ENCODE data around the gene CNTN1. TPM values are rescaled to one million over a fixed set of nuclear protein-coding genes. Genes with fewer than 3 reads are reported as not detected.

Gene CNTN1
- total and polyA plus RNA-seq, 9 of the 15 experiments (the other 6 are each of a cell fraction or from before 2014, with no cell fraction given) = 0.16 TPM; not detected in 8

GRCh38 chr12:40911676-40912075 lies 219.4 kb downstream of the CNTN1 start:
- BruUV-seq (replicated peaks) = no TSS peak
- H4K20me1 ChIP-seq (replicated peaks; ENCODE audit: control insufficient read depth, insufficient read depth, low read length) = no peaks in the 10 kb centered on the region
- no peak overlapping the region for H3K4me2 ChIP-seq (ENCODE audit: insufficient read depth, low read length)
- H3K4me1 ChIP-seq (replicated peaks in 1 of 2; ENCODE audit: control insufficient read depth in 2 of 2, insufficient read depth in 2 of 2, low read length in 2 of 2) = no peaks in the 10 kb centered on the region
- H3K36me3 ChIP-seq (ENCODE audit: control insufficient read depth, insufficient read depth, low read length) = no peaks in the 10 kb centered on the region
- no peaks in the 10 kb centered on the region for H3K9me1 ChIP-seq (ENCODE audit: control insufficient read depth, insufficient read depth, low read length)
- no peaks in the 10 kb centered on the region for H3K79me2 ChIP-seq (ENCODE audit: control insufficient read depth, insufficient read depth, low read length)
- intact Hi-C loops (cut with micrococcal nuclease) (no loop called here), in situ Hi-C loops (cut with MboI) (loop anchor here (25.0 kb wide), 1 partner anchor 749 kb away; no protein-coding TSS in a partner anchor)
- no peaks in the 10 kb centered on the region for H3K27me3 ChIP-seq (ENCODE audit: control insufficient read depth in 2 of 2, insufficient read depth in 2 of 2, low read length in 2 of 2)
- no peak overlapping the region for H3K9ac ChIP-seq (ENCODE audit: insufficient read depth in 1 of 2, low read depth in 2 of 2, low read length in 2 of 2)
- ChIA-PET POLR2A (no interaction called here), CTCF (ENCODE audit: low intra/inter-chr PET ratio) (no interaction called here)
- H3K27ac ChIP-seq (ENCODE audit: extremely low read depth, low read depth, low read length) = no peak overlapping the region
- no peak overlapping the region for H3K4me3 ChIP-seq
- FAIRE-seq = no peak
- no peak for ATAC-seq
- 0% methylated on average over 3 of the region's 3 CpGs for WGBS (ENCODE audit: insufficient coverage, low coverage, missing lambda C conversion rate)
- no peaks in the 10 kb centered on the region for H3K9me3 ChIP-seq (replicated peaks; ENCODE audit: control insufficient read depth, insufficient read depth, low read depth, low read length)
- no peak for DNase-seq (ENCODE audit: extremely low read depth in 1 of 4, low spot score in 3 of 4)
- no peak overlapping the region for H2AFZ ChIP-seq (ENCODE audit: low read depth, low read length)
- TF ChIP-seq NEUROD1 (IDR thresholded peaks at IDR 0.05; ENCODE audit: borderline replicate concordance, low read depth, low read length, partially characterized antibody) (no peak), SMC3 (conservative IDR thresholded peaks at IDR 0.05; ENCODE audit: insufficient read depth, low read depth, low read length) (no peak), PML (IDR thresholded peaks at IDR 0.05; ENCODE audit: low read length) (no peak), L3MBTL2 (IDR thresholded peaks at IDR 0.05) (no peak), SMAD3 (CRISPR knock-in tag; conservative IDR thresholded peaks at IDR 0.05) (no peak)
- TF ChIP-seq, protein P1, sequence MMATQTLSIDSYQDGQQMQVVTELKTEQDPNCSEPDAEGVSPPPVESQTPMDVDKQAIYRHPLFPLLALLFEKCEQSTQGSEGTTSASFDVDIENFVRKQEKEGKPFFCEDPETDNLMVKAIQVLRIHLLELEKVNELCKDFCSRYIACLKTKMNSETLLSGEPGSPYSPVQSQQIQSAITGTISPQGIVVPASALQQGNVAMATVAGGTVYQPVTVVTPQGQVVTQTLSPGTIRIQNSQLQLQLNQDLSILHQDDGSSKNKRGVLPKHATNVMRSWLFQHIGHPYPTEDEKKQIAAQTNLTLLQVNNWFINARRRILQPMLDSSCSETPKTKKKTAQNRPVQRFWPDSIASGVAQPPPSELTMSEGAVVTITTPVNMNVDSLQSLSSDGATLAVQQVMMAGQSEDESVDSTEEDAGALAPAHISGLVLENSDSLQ (IDR thresholded peaks at IDR 0.05) = no peak
- TF ChIP-seq, protein P2, sequence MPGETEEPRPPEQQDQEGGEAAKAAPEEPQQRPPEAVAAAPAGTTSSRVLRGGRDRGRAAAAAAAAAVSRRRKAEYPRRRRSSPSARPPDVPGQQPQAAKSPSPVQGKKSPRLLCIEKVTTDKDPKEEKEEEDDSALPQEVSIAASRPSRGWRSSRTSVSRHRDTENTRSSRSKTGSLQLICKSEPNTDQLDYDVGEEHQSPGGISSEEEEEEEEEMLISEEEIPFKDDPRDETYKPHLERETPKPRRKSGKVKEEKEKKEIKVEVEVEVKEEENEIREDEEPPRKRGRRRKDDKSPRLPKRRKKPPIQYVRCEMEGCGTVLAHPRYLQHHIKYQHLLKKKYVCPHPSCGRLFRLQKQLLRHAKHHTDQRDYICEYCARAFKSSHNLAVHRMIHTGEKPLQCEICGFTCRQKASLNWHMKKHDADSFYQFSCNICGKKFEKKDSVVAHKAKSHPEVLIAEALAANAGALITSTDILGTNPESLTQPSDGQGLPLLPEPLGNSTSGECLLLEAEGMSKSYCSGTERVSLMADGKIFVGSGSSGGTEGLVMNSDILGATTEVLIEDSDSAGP (CRISPR knock-in tag; IDR thresholded peaks at IDR 0.05) = no peak
- TF ChIP-seq, protein P3, sequence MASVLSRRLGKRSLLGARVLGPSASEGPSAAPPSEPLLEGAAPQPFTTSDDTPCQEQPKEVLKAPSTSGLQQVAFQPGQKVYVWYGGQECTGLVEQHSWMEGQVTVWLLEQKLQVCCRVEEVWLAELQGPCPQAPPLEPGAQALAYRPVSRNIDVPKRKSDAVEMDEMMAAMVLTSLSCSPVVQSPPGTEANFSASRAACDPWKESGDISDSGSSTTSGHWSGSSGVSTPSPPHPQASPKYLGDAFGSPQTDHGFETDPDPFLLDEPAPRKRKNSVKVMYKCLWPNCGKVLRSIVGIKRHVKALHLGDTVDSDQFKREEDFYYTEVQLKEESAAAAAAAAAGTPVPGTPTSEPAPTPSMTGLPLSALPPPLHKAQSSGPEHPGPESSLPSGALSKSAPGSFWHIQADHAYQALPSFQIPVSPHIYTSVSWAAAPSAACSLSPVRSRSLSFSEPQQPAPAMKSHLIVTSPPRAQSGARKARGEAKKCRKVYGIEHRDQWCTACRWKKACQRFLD (CRISPR knock-in tag; IDR thresholded peaks at IDR 0.05) = no peak
- TF ChIP-seq, protein P4, sequence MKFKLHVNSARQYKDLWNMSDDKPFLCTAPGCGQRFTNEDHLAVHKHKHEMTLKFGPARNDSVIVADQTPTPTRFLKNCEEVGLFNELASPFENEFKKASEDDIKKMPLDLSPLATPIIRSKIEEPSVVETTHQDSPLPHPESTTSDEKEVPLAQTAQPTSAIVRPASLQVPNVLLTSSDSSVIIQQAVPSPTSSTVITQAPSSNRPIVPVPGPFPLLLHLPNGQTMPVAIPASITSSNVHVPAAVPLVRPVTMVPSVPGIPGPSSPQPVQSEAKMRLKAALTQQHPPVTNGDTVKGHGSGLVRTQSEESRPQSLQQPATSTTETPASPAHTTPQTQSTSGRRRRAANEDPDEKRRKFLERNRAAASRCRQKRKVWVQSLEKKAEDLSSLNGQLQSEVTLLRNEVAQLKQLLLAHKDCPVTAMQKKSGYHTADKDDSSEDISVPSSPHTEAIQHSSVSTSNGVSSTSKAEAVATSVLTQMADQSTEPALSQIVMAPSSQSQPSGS (CRISPR knock-in tag; IDR thresholded peaks at IDR 0.05) = no peak
- TF ChIP-seq, protein P5, sequence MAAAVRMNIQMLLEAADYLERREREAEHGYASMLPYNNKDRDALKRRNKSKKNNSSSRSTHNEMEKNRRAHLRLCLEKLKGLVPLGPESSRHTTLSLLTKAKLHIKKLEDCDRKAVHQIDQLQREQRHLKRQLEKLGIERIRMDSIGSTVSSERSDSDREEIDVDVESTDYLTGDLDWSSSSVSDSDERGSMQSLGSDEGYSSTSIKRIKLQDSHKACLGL (CRISPR knock-in tag; IDR thresholded peaks at IDR 0.05; ENCODE audit: borderline replicate concordance, poor library complexity, severe bottlenecking) = no peak
- TF ChIP-seq, protein P6, sequence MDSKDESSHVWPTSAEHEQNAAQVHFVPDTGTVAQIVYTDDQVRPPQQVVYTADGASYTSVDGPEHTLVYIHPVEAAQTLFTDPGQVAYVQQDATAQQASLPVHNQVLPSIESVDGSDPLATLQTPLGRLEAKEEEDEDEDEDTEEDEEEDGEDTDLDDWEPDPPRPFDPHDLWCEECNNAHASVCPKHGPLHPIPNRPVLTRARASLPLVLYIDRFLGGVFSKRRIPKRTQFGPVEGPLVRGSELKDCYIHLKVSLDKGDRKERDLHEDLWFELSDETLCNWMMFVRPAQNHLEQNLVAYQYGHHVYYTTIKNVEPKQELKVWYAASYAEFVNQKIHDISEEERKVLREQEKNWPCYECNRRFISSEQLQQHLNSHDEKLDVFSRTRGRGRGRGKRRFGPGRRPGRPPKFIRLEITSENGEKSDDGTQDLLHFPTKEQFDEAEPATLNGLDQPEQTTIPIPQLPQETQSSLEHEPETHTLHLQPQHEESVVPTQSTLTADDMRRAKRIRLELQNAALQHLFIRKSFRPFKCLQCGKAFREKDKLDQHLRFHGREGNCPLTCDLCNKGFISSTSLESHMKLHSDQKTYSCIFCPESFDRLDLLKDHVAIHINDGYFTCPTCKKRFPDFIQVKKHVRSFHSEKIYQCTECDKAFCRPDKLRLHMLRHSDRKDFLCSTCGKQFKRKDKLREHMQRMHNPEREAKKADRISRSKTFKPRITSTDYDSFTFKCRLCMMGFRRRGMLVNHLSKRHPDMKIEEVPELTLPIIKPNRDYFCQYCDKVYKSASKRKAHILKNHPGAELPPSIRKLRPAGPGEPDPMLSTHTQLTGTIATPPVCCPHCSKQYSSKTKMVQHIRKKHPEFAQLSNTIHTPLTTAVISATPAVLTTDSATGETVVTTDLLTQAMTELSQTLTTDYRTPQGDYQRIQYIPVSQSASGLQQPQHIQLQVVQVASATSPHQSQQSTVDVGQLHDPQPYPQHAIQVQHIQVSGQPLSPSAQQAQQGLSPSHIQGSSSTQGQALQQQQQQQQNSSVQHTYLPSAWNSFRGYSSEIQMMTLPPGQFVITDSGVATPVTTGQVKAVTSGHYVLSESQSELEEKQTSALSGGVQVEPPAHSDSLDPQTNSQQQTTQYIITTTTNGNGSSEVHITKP (IDR thresholded peaks at IDR 0.05; ENCODE audit: partially characterized antibody) = no peak
